ENCODE measurements around the gene RFX5. TPM values are rescaled to one million over a fixed set of nuclear protein-coding genes. Genes with fewer than 3 reads are reported as not detected.

Gene RFX5
- total and polyA plus RNA-seq, 9 of the 15 experiments (the other 6 are each of a cell fraction or from before 2014, with no cell fraction given) = 3.8 to 48.2 (median 32.2) TPM

DNA sequence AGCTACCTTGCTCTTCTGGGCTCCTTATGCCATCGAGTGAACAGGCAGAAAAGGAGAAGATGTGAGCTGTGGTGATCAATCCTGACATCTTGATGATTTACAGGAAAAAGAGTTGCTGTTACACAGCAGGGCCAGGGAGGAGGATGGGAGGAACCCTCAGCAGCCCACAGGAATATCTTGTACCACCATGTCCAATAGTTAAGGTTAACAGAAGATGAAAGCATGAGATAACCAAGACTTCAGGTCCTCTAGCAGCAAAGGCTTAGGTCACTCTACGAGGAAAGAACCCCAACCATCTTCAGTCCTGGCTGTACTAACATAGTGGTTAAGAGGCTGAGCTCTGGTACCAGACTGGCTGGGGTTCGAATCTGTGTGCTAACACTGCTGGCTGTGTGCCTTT lies 37.5 kb upstream of the RFX5 start (continued):
- TF ChIP-seq PKNOX1 (IDR thresholded peaks at IDR 0.05) = peak; percentile 90
- TF ChIP-seq ZNF165 (CRISPR knock-in tag; IDR thresholded peaks at IDR 0.05; ENCODE audit: borderline replicate concordance) = no peak
- TF ChIP-seq NR4A1 (CRISPR knock-in tag; IDR thresholded peaks at IDR 0.05) = no peak
- TF ChIP-seq NR4A1 (tag; IDR thresholded peaks at IDR 0.05) = no peak
- no peak for TF ChIP-seq CBX2 (IDR thresholded peaks at IDR 0.05; ENCODE audit: insufficient read depth, low read length, poor library complexity, severe bottlenecking)
- TF ChIP-seq, protein P1, sequence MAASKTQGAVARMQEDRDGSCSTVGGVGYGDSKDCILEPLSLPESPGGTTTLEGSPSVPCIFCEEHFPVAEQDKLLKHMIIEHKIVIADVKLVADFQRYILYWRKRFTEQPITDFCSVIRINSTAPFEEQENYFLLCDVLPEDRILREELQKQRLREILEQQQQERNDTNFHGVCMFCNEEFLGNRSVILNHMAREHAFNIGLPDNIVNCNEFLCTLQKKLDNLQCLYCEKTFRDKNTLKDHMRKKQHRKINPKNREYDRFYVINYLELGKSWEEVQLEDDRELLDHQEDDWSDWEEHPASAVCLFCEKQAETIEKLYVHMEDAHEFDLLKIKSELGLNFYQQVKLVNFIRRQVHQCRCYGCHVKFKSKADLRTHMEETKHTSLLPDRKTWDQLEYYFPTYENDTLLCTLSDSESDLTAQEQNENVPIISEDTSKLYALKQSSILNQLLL (CRISPR knock-in tag; IDR thresholded peaks at IDR 0.05; ENCODE audit: borderline replicate concordance) = no peak
- TF ChIP-seq GATA2 (CRISPR knock-in tag; IDR thresholded peaks at IDR 0.05) = peak; percentile 77
- no peak for TF ChIP-seq ZNF263 (CRISPR knock-in tag; IDR thresholded peaks at IDR 0.05; ENCODE audit: borderline replicate concordance)
- TF ChIP-seq RBM25 (IDR thresholded peaks at IDR 0.05; ENCODE audit: low read depth, low read length, severe bottlenecking) = no peak
- TF ChIP-seq ZNF644 (tag; IDR thresholded peaks at IDR 0.05; ENCODE audit: low read depth) = no peak
- TF ChIP-seq HNRNPK (IDR thresholded peaks at IDR 0.05; ENCODE audit: low read depth, low read length, poor library complexity, severe bottlenecking) = no peak
- TF ChIP-seq HDAC6 (IDR thresholded peaks at IDR 0.05; ENCODE audit: low read depth, low read length) = no peak
- no peak for TF ChIP-seq ZBTB34 (CRISPR knock-in tag; IDR thresholded peaks at IDR 0.05)
- TF ChIP-seq TRIM28 (IDR thresholded peaks at IDR 0.05) = no peak
- TF ChIP-seq, protein P2, sequence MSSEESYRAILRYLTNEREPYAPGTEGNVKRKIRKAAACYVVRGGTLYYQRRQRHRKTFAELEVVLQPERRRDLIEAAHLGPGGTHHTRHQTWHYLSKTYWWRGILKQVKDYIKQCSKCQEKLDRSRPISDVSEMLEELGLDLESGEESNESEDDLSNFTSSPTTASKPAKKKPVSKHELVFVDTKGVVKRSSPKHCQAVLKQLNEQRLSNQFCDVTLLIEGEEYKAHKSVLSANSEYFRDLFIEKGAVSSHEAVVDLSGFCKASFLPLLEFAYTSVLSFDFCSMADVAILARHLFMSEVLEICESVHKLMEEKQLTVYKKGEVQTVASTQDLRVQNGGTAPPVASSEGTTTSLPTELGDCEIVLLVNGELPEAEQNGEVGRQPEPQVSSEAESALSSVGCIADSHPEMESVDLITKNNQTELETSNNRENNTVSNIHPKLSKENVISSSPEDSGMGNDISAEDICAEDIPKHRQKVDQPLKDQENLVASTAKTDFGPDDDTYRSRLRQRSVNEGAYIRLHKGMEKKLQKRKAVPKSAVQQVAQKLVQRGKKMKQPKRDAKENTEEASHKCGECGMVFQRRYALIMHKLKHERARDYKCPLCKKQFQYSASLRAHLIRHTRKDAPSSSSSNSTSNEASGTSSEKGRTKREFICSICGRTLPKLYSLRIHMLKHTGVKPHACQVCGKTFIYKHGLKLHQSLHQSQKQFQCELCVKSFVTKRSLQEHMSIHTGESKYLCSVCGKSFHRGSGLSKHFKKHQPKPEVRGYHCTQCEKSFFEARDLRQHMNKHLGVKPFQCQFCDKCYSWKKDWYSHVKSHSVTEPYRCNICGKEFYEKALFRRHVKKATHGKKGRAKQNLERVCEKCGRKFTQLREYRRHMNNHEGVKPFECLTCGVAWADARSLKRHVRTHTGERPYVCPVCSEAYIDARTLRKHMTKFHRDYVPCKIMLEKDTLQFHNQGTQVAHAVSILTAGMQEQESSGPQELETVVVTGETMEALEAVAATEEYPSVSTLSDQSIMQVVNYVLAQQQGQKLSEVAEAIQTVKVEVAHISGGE (CRISPR knock-in tag; IDR thresholded peaks at IDR 0.05) = no peak
- TF ChIP-seq SPI1 (IDR thresholded peaks at IDR 0.05; ENCODE audit: borderline replicate concordance, low read depth, low read length) = no peak
- no peak for TF ChIP-seq FIP1L1 (IDR thresholded peaks at IDR 0.05; ENCODE audit: low read depth, low read length, poor library complexity, severe bottlenecking)
- TF ChIP-seq SIRT6 (IDR thresholded peaks at IDR 0.05; ENCODE audit: low read depth, low read length) = no peak
- no peak for TF ChIP-seq FOSL1 (tag; conservative IDR thresholded peaks at IDR 0.05)

All from K562 (cell line).